ENCODE results near the gene NFIA.

The NFIA gene

DNA sequence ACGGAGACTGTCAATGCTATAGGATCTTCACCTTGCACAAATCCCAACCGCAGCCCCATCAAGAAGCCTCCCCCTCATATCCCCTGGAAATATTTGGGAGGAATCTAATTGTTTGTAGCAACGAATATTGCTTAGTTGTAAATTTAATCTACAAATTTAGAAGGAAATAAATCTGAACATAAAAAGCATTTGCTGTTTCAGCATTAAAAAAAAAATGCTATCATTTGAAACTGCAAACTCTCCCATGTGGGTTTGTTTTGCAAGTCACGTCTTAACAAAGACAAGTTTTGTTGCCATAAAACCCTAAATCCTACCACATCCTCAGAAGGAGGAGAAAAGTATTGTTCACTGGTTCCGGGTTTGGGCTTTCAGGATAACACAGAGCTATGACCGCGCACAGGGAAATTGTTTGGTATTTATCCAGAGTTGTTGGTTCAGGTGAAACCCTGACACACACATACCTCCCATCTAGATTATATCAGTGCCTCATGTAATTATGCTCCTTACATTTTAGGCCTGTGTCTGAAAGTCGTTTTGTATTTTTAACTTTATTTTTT lies 363.0 kb downstream of the NFIA start:
- no peak for DNase-seq (ENCODE audit: low read depth, low spot score)
- Histone ChIP-seq H3K4me3 (ENCODE audit: low read length) (no peak overlapping the region), H3K4me1 (ENCODE audit: control insufficient read depth, insufficient read depth, low read length) (peaks cover 3% of the 10 kb centered on the region; the same call in 1 of the 2 replicates), H3K27me3 (ENCODE audit: control insufficient read depth, insufficient read depth, low read length) (no peaks in the 10 kb centered on the region), H3K9me3 (ENCODE audit: control insufficient read depth, insufficient read depth, low read length) (no peaks in the 10 kb centered on the region), H3K36me3 (ENCODE audit: control insufficient read depth, insufficient read depth, low read length) (no peaks in the 10 kb centered on the region), H3K27ac (ENCODE audit: low read length) (no peak overlapping the region)
- no CpG with 5 or more reads among the region's 8 CpGs for WGBS (ENCODE audit: insufficient coverage, insufficient read length)

- no peak for DNase-seq (ENCODE audit: low read depth, low spot score)
- Histone ChIP-seq H3K4me1 (ENCODE audit: control insufficient read depth, insufficient read depth, low read length) (peaks cover 3% of the 10 kb centered on the region; the same call in 1 of the 2 replicates), H3K27me3 (ENCODE audit: control insufficient read depth, insufficient read depth, low read length) (no peaks in the 10 kb centered on the region), H3K9me3 (ENCODE audit: control insufficient read depth, insufficient read depth, low read length) (no peaks in the 10 kb centered on the region), H3K4me3 (ENCODE audit: low read length) (no peak overlapping the region), H3K27ac (ENCODE audit: low read length) (no peak overlapping the region), H3K36me3 (ENCODE audit: control insufficient read depth, insufficient read depth, low read length) (no peaks in the 10 kb centered on the region)
- no CpG with 5 or more reads among the region's 7 CpGs for WGBS (ENCODE audit: insufficient coverage, insufficient read length)
Measured at GRCh38 chr1:61446531-61446991, 364.2 kb downstream of the NFIA start.

DNA sequence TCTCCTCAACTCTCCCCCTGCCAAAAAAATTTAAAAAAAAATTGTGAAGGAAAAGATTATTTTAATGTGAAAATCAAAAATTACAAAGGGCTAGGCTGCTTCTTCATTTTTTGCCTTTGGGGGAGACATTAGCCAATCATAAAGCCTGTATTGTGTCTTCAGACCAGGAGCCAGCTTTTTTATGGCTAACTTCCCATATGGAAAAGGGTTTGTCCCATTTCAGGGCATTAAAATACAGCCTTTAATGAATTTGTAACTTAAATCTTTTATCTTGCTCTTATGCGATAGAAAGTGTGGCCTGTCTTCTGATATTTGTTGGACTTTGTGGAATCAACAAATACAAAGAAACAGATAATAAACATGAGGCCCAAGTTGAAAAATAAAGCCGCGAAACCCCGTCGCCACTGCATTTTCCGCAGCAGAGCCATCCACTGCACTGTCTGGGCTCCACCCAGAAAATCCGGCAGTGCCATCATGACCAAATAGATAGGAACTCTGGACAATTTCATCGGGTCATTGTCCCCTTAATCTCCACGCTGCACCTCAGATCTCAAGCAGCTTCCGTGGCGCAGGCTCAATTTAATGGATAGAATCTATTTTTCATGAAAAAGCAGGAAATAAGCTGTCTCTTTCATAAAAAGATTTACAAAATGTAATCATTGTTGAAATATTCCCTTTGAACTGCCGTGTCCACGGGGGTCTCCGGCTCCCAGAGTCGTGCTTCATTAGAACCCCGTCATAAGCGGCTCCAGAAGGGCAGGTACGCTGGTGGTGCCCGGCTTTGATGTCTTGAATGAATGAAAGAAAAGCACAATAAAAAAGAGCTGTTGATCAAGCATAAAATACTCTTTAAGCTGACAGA lies 365.0 kb downstream of the NFIA start:
- no peak overlapping the region for H3K4me3 ChIP-seq (ENCODE audit: low read length)
- H3K36me3 ChIP-seq (ENCODE audit: control insufficient read depth, insufficient read depth, low read length), result no peaks in the 10 kb centered on the region
- no peak overlapping the region for H3K27ac ChIP-seq (ENCODE audit: low read length)
- no CpG with 5 or more reads among the region's 19 CpGs for WGBS (ENCODE audit: insufficient coverage, insufficient read length)
- DNase-seq (ENCODE audit: low read depth, low spot score), result no peak
- no peaks in the 10 kb centered on the region for H3K9me3 ChIP-seq (ENCODE audit: control insufficient read depth, insufficient read depth, low read length)
- H3K27me3 ChIP-seq (ENCODE audit: control insufficient read depth, insufficient read depth, low read length), result no peaks in the 10 kb centered on the region
- no peaks in the 10 kb centered on the region for H3K4me1 ChIP-seq (ENCODE audit: control insufficient read depth, insufficient read depth, low read length)

DNA sequence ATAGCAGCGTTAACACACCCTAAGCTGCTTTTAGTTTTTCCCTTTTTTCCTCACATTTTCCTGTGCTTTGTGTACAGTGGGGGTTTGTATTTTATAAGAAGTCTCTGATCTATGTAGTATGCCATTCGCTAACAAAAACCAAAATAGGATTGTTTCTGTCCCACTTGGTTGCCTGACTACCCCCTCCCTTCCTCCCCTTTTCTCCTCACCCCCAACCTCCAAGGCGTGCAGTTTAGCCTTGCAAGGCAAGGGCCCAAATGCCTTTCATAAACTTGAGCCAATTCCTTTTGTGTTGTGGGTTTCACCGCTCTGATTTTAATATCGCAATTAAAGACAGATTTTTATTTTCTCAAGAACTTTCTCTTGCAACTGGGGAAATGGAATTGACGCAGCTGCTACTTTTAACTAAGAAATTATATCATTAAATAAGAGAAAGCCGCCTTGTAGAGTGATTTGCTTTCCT lies 365.6 kb downstream of the NFIA start:
- no CpG with 5 or more reads among the region's 7 CpGs for WGBS (ENCODE audit: insufficient coverage, insufficient read length)
- Histone ChIP-seq H3K4me3 (ENCODE audit: low read length) (no peak overlapping the region), H3K4me1 (ENCODE audit: control insufficient read depth, insufficient read depth, low read length) (no peaks in the 10 kb centered on the region), H3K27me3 (ENCODE audit: control insufficient read depth, insufficient read depth, low read length) (no peaks in the 10 kb centered on the region), H3K9me3 (ENCODE audit: control insufficient read depth, insufficient read depth, low read length) (no peaks in the 10 kb centered on the region), H3K27ac (ENCODE audit: low read length) (no peak overlapping the region), H3K36me3 (ENCODE audit: control insufficient read depth, insufficient read depth, low read length) (no peaks in the 10 kb centered on the region)
- no peak for DNase-seq (ENCODE audit: low read depth, low spot score)

GRCh38 chr1:61448914-61449313 lies 366.6 kb downstream of the NFIA start:
- Histone ChIP-seq H3K4me1 (ENCODE audit: control insufficient read depth, insufficient read depth, low read length) (no peaks in the 10 kb centered on the region), H3K27me3 (ENCODE audit: control insufficient read depth, insufficient read depth, low read length) (no peaks in the 10 kb centered on the region), H3K4me3 (ENCODE audit: low read length) (no peak overlapping the region), H3K9me3 (ENCODE audit: control insufficient read depth, insufficient read depth, low read length) (no peaks in the 10 kb centered on the region), H3K27ac (ENCODE audit: low read length) (no peak overlapping the region), H3K36me3 (ENCODE audit: control insufficient read depth, insufficient read depth, low read length) (no peaks in the 10 kb centered on the region)
- no peak for DNase-seq (ENCODE audit: low read depth, low spot score)
- WGBS (ENCODE audit: insufficient coverage, insufficient read length), result no CpG with 5 or more reads among the region's 9 CpGs

DNA sequence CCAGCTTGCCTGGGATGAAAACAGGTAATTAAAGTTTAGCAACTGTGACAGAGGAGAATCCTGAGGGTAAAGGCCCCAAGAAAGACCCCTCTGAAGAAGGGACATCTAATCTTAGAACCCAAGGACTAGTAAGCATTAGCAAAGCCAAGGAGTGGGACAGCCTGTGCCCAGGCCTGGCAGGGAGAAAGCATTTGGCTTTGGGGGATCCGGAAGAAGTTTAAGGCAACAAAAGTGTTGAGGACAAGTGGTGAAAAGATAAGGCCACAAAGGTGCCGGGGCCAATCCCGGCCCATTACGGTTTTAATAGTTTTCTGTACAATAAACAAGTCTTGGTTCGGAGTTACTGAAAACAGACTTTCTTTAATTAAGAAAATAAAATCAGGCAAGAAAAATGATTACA lies 367.0 kb downstream of the NFIA start:
- H3K4me1 ChIP-seq (ENCODE audit: control insufficient read depth, insufficient read depth, low read length), result no peaks in the 10 kb centered on the region
- no peak overlapping the region for H3K27ac ChIP-seq (ENCODE audit: low read length)
- H3K36me3 ChIP-seq (ENCODE audit: control insufficient read depth, insufficient read depth, low read length), result no peaks in the 10 kb centered on the region
- no CpG with 5 or more reads among the region's 5 CpGs for WGBS (ENCODE audit: insufficient coverage, insufficient read length)
- no peaks in the 10 kb centered on the region for H3K27me3 ChIP-seq (ENCODE audit: control insufficient read depth, insufficient read depth, low read length)
- no peak overlapping the region for H3K4me3 ChIP-seq (ENCODE audit: low read length)
- DNase-seq (ENCODE audit: low read depth, low spot score), result no peak
- no peaks in the 10 kb centered on the region for H3K9me3 ChIP-seq (ENCODE audit: control insufficient read depth, insufficient read depth, low read length)

- Histone ChIP-seq H3K4me1 (ENCODE audit: control insufficient read depth, insufficient read depth, low read length) (no peaks in the 10 kb centered on the region), H3K9me3 (ENCODE audit: control insufficient read depth, insufficient read depth, low read length) (no peaks in the 10 kb centered on the region), H3K27ac (ENCODE audit: low read length) (no peak overlapping the region), H3K36me3 (ENCODE audit: control insufficient read depth, insufficient read depth, low read length) (no peaks in the 10 kb centered on the region), H3K27me3 (ENCODE audit: control insufficient read depth, insufficient read depth, low read length) (no peaks in the 10 kb centered on the region), H3K4me3 (ENCODE audit: low read length) (no peak overlapping the region)
- DNase-seq (ENCODE audit: low read depth, low spot score), result no peak
- no CpG with 5 or more reads among the region's 4 CpGs for WGBS (ENCODE audit: insufficient coverage, insufficient read length)
Measured at GRCh38 chr1:61450454-61450853, 368.1 kb downstream of the NFIA start.

DNA sequence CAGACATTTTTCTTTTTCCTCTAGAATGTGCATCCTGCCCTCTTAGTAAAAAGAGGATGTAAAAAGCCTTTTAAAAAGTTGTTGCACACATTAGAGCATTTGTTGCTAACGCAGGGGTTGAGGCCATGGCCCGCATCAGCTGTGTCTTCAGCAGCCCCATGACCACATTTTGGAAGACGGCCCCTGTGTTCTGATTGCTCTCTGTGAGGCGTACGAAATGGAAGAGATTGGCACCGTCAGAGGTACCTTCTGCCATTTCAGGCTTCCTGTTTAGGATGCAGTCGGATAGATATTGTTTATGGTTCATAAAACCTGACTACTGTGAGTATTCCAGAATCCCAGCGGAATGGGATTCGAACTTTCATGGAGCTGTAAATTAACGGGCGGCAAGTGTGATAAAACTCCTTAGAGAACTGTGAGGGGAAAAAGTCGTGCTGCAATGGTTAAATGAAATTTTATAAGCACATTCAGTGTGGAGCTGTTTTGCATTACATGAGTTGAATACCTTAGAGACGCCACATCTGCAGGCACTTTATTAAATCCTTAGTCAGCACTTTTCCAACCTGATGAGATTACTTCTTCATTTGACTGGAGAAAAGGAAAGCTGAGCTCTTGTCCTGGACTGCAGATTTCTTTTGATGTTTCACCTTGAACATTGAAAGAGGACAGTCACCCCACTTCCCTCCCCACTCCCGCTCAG lies 368.7 kb downstream of the NFIA start:
- Histone ChIP-seq H3K27me3 (ENCODE audit: control insufficient read depth, insufficient read depth, low read length) (no peaks in the 10 kb centered on the region), H3K36me3 (ENCODE audit: control insufficient read depth, insufficient read depth, low read length) (no peaks in the 10 kb centered on the region), H3K27ac (ENCODE audit: low read length) (no peak overlapping the region), H3K9me3 (ENCODE audit: control insufficient read depth, insufficient read depth, low read length) (no peaks in the 10 kb centered on the region), H3K4me1 (ENCODE audit: control insufficient read depth, insufficient read depth, low read length) (no peaks in the 10 kb centered on the region), H3K4me3 (ENCODE audit: low read length) (no peak overlapping the region)
- WGBS (ENCODE audit: insufficient coverage, insufficient read length), result no CpG with 5 or more reads among the region's 14 CpGs
- DNase-seq (ENCODE audit: low read depth, low spot score), result no peak

DNA sequence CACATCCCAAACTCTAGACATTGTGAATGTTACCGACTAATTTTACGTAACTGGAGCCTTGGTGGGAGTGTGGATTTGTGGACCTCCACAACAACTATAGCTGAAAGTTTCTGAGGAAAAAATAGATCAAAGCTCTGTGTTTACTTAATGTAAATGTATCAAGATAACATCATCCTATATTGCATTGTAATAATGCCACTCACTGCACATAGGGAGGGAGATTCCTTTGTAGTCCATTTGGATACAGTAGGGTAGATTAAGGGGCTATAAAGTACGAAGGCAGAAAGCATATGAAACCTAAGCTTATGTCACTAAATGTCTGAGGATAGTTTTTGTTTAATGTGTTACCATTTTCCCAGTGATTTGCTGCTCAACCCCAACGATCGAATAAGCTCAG lies 369.2 kb downstream of the NFIA start:
- Histone ChIP-seq H3K36me3 (ENCODE audit: control insufficient read depth, insufficient read depth, low read length) (no peaks in the 10 kb centered on the region), H3K9me3 (ENCODE audit: control insufficient read depth, insufficient read depth, low read length) (no peaks in the 10 kb centered on the region), H3K27me3 (ENCODE audit: control insufficient read depth, insufficient read depth, low read length) (no peaks in the 10 kb centered on the region), H3K4me3 (ENCODE audit: low read length) (no peak overlapping the region), H3K4me1 (ENCODE audit: control insufficient read depth, insufficient read depth, low read length) (no peaks in the 10 kb centered on the region), H3K27ac (ENCODE audit: low read length) (no peak overlapping the region)
- no CpG with 5 or more reads among the region's 5 CpGs for WGBS (ENCODE audit: insufficient coverage, insufficient read length)
- DNase-seq (ENCODE audit: low read depth, low spot score), result no peak

DNA sequence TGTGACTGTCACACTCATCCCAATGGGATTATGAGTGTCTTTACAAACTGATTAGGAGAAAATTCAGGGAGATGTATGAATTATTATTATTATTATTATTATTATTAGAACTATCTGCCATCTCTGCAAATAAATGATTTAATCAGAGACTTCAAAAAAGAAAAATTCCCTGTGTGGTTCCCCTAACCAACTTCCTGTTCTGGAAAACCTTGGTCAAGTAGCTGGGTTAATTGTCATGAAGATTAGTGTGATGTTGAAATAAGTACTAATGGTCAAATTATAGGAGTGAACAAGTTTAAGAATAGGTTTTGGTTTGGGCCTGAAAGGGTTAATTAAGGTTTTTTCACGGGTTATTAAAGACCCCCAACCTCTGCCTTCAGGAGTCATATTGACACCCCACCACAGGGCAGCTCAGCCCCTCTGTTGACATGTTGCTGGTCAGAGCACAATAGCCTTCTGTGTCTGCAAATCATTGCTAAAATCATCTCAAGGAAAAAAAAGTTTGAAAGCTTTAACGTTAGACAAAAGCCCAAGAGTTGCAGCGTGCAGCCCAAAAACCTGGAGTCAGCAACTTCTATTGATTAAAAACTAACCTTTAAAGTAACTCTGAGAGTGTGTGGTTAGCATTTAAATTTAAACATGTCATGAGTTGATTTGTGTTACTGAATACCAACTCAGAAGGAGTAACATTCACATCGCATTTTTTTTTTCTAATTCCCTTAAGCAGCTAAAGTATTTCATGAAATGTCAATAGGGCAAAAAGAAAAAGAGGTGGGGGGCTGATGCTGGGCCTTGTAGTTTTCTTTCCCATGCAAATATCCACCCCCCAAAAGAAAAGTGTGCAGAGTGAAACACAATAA lies 370.0 kb downstream of the NFIA start:
- no peak for DNase-seq (ENCODE audit: low read depth, low spot score)
- H3K9me3 ChIP-seq (ENCODE audit: control insufficient read depth, insufficient read depth, low read length), result no peaks in the 10 kb centered on the region
- H3K4me3 ChIP-seq (ENCODE audit: low read length), result no peak overlapping the region
- H3K36me3 ChIP-seq (ENCODE audit: control insufficient read depth, insufficient read depth, low read length), result no peaks in the 10 kb centered on the region
- H3K27ac ChIP-seq (ENCODE audit: low read length), result no peak overlapping the region
- no peaks in the 10 kb centered on the region for H3K27me3 ChIP-seq (ENCODE audit: control insufficient read depth, insufficient read depth, low read length)
- no CpG with 5 or more reads among the region's 4 CpGs for whole genome bisulfite sequencing (ENCODE audit: insufficient coverage, insufficient read length)
- H3K4me1 ChIP-seq (ENCODE audit: control insufficient read depth, insufficient read depth, low read length), result no peaks in the 10 kb centered on the region
